Ramos (cell line): ENCODE results near the gene OCA2.

ENCODE experiments used
- in situ Hi-C: fragments of 300-500 bp; cut with MboI; formaldehyde crosslinking; loops from one replicate; pipeline ENCODE4 v1.14.3; 2022; ENCODE audit warnings: low sequenced_read_pairs; ENCODE audit not compliant: unreplicated experiment

Gene OCA2

GRCh38 chr15:27707257-27707656 is 391.9 kb downstream of the OCA2 start:
- in situ Hi-C loops, result no loop called here

DNA sequence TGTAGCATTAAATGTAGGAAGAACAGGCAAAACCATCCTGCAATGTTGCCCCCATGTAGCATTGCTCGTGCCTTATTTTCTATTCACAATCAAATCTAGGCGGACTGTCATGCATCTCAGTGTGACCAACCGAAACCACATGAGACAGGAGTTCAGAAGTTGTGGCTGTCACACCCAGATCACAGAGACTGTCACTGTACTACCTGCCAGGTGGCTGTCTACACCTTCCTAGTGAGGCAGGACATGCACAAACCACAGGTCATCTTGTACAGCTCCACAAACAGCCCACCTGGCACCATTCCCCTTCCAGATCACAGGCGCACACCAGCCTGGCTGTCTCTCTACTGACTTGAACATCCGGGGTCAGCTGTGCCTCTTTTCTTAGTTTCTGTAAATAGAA is 392.8 kb downstream of the OCA2 start:
- in situ Hi-C loops, result no loop called here

GRCh38 chr15:27705056-27705455 is 394.1 kb downstream of the OCA2 start:
- in situ Hi-C loops, result no loop called here
